ENCODE measurements around the gene CCAR1. TPM values are rescaled to one million over a fixed set of nuclear protein-coding genes. Genes with fewer than 3 reads are reported as not detected.

CCAR1 gene
- polyA plus RNA-seq, 1 experiment: 61.4 TPM

DNA sequence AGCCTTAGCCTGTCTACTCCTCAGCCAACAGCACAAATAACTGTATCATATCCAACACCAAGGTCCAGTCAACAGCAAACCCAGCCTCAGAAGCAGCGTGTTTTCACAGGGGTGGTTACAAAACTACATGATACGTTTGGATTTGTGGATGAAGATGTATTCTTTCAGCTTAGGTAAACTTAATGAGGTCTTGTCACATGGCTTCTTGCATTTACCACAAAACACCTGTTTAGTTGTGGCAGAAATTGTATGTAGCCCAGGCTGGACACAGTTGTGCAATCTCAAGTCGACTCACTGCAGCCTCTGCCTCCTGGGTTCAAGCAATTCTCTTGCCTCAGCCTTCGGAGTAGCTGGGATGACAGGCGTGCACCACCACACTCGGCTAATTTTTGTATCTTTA, 21.4 kb downstream of the CCAR1 start:
- TF ChIP-seq, protein P1, sequence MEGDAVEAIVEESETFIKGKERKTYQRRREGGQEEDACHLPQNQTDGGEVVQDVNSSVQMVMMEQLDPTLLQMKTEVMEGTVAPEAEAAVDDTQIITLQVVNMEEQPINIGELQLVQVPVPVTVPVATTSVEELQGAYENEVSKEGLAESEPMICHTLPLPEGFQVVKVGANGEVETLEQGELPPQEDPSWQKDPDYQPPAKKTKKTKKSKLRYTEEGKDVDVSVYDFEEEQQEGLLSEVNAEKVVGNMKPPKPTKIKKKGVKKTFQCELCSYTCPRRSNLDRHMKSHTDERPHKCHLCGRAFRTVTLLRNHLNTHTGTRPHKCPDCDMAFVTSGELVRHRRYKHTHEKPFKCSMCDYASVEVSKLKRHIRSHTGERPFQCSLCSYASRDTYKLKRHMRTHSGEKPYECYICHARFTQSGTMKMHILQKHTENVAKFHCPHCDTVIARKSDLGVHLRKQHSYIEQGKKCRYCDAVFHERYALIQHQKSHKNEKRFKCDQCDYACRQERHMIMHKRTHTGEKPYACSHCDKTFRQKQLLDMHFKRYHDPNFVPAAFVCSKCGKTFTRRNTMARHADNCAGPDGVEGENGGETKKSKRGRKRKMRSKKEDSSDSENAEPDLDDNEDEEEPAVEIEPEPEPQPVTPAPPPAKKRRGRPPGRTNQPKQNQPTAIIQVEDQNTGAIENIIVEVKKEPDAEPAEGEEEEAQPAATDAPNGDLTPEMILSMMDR (IDR thresholded peaks at IDR 0.05; ENCODE audit: insufficient read depth, low read depth, low read length): no peak
- ChIA-PET CTCF (interaction anchor here (1.0 kb wide), 1 partner anchor 192 kb away, joined by 5 read pairs; no protein-coding TSS in a partner anchor), POLR2A (no interaction called here)
- Histone ChIP-seq H3K36me3 (ENCODE audit: control insufficient read depth, insufficient read depth, low read length) (peaks cover 8% of the 10 kb centered on the region), H3K27me3 (ENCODE audit: control insufficient read depth, insufficient read depth, low read length) (no peaks in the 10 kb centered on the region), H3K4me3 (ENCODE audit: low read depth, low read length) (no peak overlapping the region)
- DNase-seq (ENCODE audit: low read depth): no peak

DNA sequence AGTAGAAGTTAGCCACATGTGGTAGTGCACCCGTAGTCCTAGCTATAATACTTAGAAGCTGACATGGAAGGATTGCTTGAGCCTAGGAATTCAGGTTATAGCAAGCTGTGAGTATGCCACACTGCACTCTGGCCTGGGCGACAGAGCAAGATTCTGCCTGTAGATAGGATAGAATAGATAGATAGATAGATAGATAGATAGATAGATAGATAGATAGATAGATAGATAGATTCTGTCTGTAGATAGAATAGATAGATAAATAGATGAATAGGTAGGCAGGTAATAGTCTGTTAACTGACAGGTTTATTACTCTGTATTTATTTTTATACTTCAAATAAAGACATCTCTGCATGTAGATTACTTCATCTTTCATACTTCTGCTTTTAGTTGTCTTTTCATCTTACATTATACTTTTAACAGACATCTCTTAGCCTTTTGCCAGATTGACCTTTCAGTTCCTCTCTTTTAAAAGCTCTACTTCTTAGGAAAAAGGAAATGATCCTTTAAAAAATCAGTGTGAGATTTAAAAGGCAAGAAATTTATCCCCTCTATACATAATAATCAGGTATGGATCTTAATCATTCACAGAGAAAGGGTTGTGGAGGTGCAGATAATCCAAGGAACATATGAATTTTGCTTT, 31.8 kb downstream of the CCAR1 start:
- POLR2A ChIA-PET: no interaction called here
- TF ChIP-seq, protein P1 (IDR thresholded peaks at IDR 0.05; ENCODE audit: insufficient read depth, low read depth, low read length): no peak
- no peaks in the 10 kb centered on the region for H3K27me3 ChIP-seq (ENCODE audit: control insufficient read depth, insufficient read depth, low read length)
- H3K36me3 ChIP-seq (ENCODE audit: control insufficient read depth, insufficient read depth, low read length): peaks cover 16% of the 10 kb centered on the region
- DNase-seq (ENCODE audit: low read depth): no peak
- CTCF ChIA-PET: no interaction called here
- no peak overlapping the region for H3K4me3 ChIP-seq (ENCODE audit: low read depth, low read length)

DNA sequence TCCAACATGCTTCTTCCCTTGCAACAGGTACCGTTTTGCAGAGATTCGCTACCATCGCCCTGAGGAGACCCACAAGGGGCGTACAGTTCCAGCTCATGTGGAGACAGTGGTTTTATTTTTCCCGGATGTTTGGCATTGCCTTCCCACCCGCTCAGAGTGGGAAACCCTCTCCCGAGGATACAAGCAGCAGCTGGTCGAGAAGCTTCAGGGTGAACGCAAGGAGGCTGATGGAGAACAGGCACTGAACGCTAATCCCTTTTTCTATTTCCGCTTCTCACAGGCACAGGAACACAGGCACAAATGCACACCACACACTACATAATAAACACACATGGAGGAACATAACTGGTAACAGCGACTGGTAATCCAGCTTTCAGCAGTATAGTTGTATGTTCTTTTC, 35.2 kb downstream of the CCAR1 start:
- Histone ChIP-seq H3K27me3 (ENCODE audit: control insufficient read depth, insufficient read depth, low read length) (no peaks in the 10 kb centered on the region), H3K36me3 (ENCODE audit: control insufficient read depth, insufficient read depth, low read length) (peaks cover 17% of the 10 kb centered on the region), H3K4me3 (ENCODE audit: low read depth, low read length) (no peak overlapping the region)
- no peak for DNase-seq (ENCODE audit: low read depth)
- TF ChIP-seq, protein P1 (IDR thresholded peaks at IDR 0.05; ENCODE audit: insufficient read depth, low read depth, low read length): no peak
- ChIA-PET POLR2A (no interaction called here), CTCF (no interaction called here)

DNA sequence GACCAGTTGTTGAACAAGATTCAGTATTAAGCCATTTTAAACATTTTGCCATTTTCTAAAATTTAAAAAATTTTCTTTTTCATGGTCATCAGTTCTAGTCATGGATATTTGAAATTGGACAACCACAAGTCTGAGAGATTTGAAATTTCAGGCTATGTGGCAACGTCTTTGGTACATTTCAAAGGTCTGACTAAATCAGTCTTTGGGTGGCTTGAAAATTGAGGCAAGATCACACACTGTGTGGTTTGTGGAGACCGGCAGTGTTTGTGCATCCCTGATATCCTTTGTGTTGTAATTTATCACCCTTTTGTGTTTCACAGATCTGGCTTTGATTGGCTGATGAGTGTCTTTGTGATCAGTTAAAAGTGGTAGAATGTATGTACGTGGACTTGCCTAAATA, 35.7 kb downstream of the CCAR1 start:
- no peaks in the 10 kb centered on the region for H3K27me3 ChIP-seq (ENCODE audit: control insufficient read depth, insufficient read depth, low read length)
- POLR2A ChIA-PET: no interaction called here
- H3K4me3 ChIP-seq (ENCODE audit: low read depth, low read length): no peak overlapping the region
- TF ChIP-seq, protein P1 (IDR thresholded peaks at IDR 0.05; ENCODE audit: insufficient read depth, low read depth, low read length): no peak
- peaks cover 17% of the 10 kb centered on the region for H3K36me3 ChIP-seq (ENCODE audit: control insufficient read depth, insufficient read depth, low read length)
- CTCF ChIA-PET: no interaction called here
- no peak for DNase-seq (ENCODE audit: low read depth)

DNA sequence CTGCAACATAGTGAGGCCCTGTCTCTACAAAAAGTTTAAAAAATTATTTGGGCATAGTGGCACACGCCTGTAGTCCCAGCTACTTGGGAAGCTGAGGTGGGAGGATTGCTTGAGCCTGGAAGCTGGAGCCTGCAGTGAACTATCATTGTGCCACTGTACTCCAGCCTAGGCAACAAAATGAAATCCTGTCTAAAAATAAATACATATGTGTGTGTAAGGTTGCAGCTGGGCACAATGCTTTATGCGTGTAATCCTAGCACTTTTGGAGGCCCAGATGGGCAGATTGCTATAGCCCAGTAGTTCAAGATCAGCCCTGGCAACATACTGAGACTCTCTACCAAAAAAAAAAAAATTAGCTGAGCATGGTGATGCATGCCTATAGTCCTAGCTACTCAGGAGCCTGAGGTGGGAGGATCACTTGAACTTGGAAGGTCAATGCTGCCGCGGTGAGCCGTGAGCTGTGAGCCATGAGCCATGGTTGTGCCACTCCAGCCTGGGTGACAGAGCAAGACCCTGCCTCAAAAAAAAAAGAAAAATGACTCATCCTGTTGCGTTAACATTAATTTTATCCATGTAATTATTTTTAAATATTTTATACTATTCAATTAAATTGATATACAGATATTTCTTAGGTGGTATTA, 38.3 kb downstream of the CCAR1 start:
- no peak for DNase-seq (ENCODE audit: low read depth)
- H3K4me3 ChIP-seq (ENCODE audit: low read depth, low read length): no peak overlapping the region
- H3K36me3 ChIP-seq (ENCODE audit: control insufficient read depth, insufficient read depth, low read length): peaks cover 14% of the 10 kb centered on the region
- CTCF ChIA-PET: interaction anchor here (0.6 to 1.6 kb wide), 3 partner anchors 11 to 15 kb away, joined by 3 to 4 read pairs (median 3); no protein-coding TSS in a partner anchor
- no peaks in the 10 kb centered on the region for H3K27me3 ChIP-seq (ENCODE audit: control insufficient read depth, insufficient read depth, low read length)
- POLR2A ChIA-PET: no interaction called here
- TF ChIP-seq, protein P1 (IDR thresholded peaks at IDR 0.05; ENCODE audit: insufficient read depth, low read depth, low read length): no peak
